SK-N-SH treated with all-trans-retinoic acid at 6 μM for 48 hours (cell line): ENCODE data around the gene NOTO.

ENCODE experiments used
- ATAC-seq: fragments of 200-7000 bp; cut with Tn5 transposase; 3 replicates; pipeline ENCODE4 v1.9.1; 2020; ENCODE audit warnings: mild to moderate bottlenecking, moderate library complexity
- ARNTL ChIP-seq: fragments of 450-650 bp; formaldehyde crosslinking; IDR thresholded peaks from 2 replicates; pipeline ENCODE4 v1.5.0; 2020; ENCODE audit warnings: low read depth, mild to moderate bottlenecking, moderate library complexity, borderline replicate concordance
- BACH2 ChIP-seq: fragments of 250-450 bp; sonication (Bioruptor Pico); IDR thresholded peaks from 2 replicates; pipeline ENCODE4 v1.9.0; 2021; ENCODE audit warnings: mild to moderate bottlenecking, borderline replicate concordance
- CREB5 ChIP-seq: fragments of 250-450 bp; sonication (Bioruptor Pico); IDR thresholded peaks from 2 replicates; pipeline ENCODE4 v1.5.1; 2020; ENCODE audit warnings: low read depth, mild to moderate bottlenecking, moderate library complexity
- CSDC2 ChIP-seq: fragments of 250-450 bp; sonication (Bioruptor Pico); IDR thresholded peaks from 2 replicates; pipeline ENCODE4 v1.5.0; 2020; ENCODE audit warnings: mild to moderate bottlenecking, moderate library complexity
- ESRRG ChIP-seq: fragments of 250-450 bp; sonication (Bioruptor Pico); IDR thresholded peaks from 2 replicates; pipeline ENCODE4 v1.6.1; 2021; ENCODE audit warnings: mild to moderate bottlenecking
- GLIS3 ChIP-seq: fragments of 250-450 bp; sonication (Bioruptor Pico); IDR thresholded peaks from 2 replicates; pipeline ENCODE4 v1.5.0; 2020; ENCODE audit warnings: mild to moderate bottlenecking, moderate library complexity
- ISL1 ChIP-seq: fragments of 250-450 bp; sonication (Bioruptor Pico); IDR thresholded peaks from 2 replicates; pipeline ENCODE4 v2.1.2; 2022; ENCODE audit warnings: mild to moderate bottlenecking, moderate library complexity
- OSR1 ChIP-seq: fragments of 250-450 bp; sonication (Bioruptor Pico); IDR thresholded peaks from 2 replicates; pipeline ENCODE4 v1.8.0; 2022; ENCODE audit warnings: moderate library complexity, mild to moderate bottlenecking, inconsistent platforms
- PATZ1 ChIP-seq: fragments of 250-450 bp; sonication (Bioruptor Pico); IDR thresholded peaks from 2 replicates; pipeline ENCODE4 v1.8.0; 2020; ENCODE audit warnings: mild to moderate bottlenecking, moderate library complexity, borderline replicate concordance
- POU6F1 ChIP-seq: fragments of 250-450 bp; sonication (Bioruptor Pico); IDR thresholded peaks from 2 replicates; pipeline ENCODE4 v1.8.0; 2021; ENCODE audit warnings: low read depth, mild to moderate bottlenecking, moderate library complexity, borderline replicate concordance
- PPARA ChIP-seq: fragments of 250-450 bp; sonication (Bioruptor Pico); IDR thresholded peaks from 2 replicates; pipeline ENCODE4 v1.5.0; 2020; ENCODE audit warnings: mild to moderate bottlenecking, borderline replicate concordance
- RARB ChIP-seq: fragments of 250-450 bp; sonication (Bioruptor Pico); IDR thresholded peaks from 2 replicates; pipeline ENCODE4 v1.8.0; 2021; ENCODE audit warnings: mild to moderate bottlenecking, moderate library complexity
- SNAI2 ChIP-seq: fragments of 250-450 bp; sonication (Bioruptor Pico); IDR thresholded peaks from 2 replicates; pipeline ENCODE4 v1.5.0; 2020; ENCODE audit warnings: mild to moderate bottlenecking, moderate library complexity
- TOX ChIP-seq: fragments of 250-450 bp; sonication (Bioruptor Pico); IDR thresholded peaks from 2 replicates; pipeline ENCODE4 v1.8.0; 2021; ENCODE audit warnings: mild to moderate bottlenecking, moderate library complexity, borderline replicate concordance
- TSHZ2 ChIP-seq: fragments of 250-450 bp; sonication (Bioruptor Pico); IDR thresholded peaks from 2 replicates; pipeline ENCODE4 v1.5.0; 2020; ENCODE audit warnings: mild to moderate bottlenecking, moderate library complexity
- ZC3H10 ChIP-seq: fragments of 250-450 bp; sonication (Bioruptor Pico); IDR thresholded peaks from 2 replicates; pipeline ENCODE4 v1.5.1; 2021; ENCODE audit warnings: mild to moderate bottlenecking, moderate library complexity
- ZFP3 ChIP-seq: fragments of 250-450 bp; sonication (Bioruptor Pico); IDR thresholded peaks from 2 replicates; pipeline ENCODE4 v1.5.0; 2020; ENCODE audit warnings: mild to moderate bottlenecking, moderate library complexity
- ZFP30 ChIP-seq: fragments of 450-650 bp; formaldehyde crosslinking; IDR thresholded peaks from 2 replicates; pipeline ENCODE4 v1.5.0; 2022; ENCODE audit warnings: mild to moderate bottlenecking, moderate library complexity
- ZNF565 ChIP-seq: fragments of 450-650 bp; formaldehyde crosslinking; conservative IDR thresholded peaks from 2 replicates; pipeline ENCODE4 v1.5.0; 2020; ENCODE audit warnings: low read depth, mild to moderate bottlenecking, moderate library complexity
- ZNF70 ChIP-seq: fragments of 450-650 bp; formaldehyde crosslinking; IDR thresholded peaks from 2 replicates; pipeline ENCODE4 v1.5.0; 2020; ENCODE audit warnings: mild to moderate bottlenecking, moderate library complexity
- ZNF8 ChIP-seq: fragments of 450-650 bp; formaldehyde crosslinking; IDR thresholded peaks from 2 replicates; pipeline ENCODE4 v1.5.0; 2020; ENCODE audit warnings: mild to moderate bottlenecking, moderate library complexity

The NOTO gene

GRCh38 chr2:73218298-73218697 lies 15.9 kb downstream of the NOTO start:
- peak; percentile 68 for ATAC-seq
- no peak for TF ChIP-seq POU6F1 (CRISPR knock-in tag)
- TF ChIP-seq ZFP30, result no peak
- TF ChIP-seq CSDC2 (CRISPR knock-in tag), result no peak
- TF ChIP-seq GLIS3 (CRISPR knock-in tag), result no peak
- TF ChIP-seq ESRRG (CRISPR knock-in tag), result no peak
- TF ChIP-seq CREB5 (CRISPR knock-in tag), result no peak
- no peak for TF ChIP-seq ISL1 (CRISPR knock-in tag)
- no peak for TF ChIP-seq ZFP3
- no peak for TF ChIP-seq TSHZ2 (CRISPR knock-in tag)
- no peak for TF ChIP-seq OSR1 (CRISPR knock-in tag)
- TF ChIP-seq ARNTL (CRISPR knock-in tag), result no peak
- TF ChIP-seq ZC3H10, result no peak
- no peak for TF ChIP-seq TOX (CRISPR knock-in tag)
- no peak for TF ChIP-seq ZNF8 (CRISPR knock-in tag)
- TF ChIP-seq ZNF565 (CRISPR knock-in tag), result no peak
- TF ChIP-seq PATZ1 (CRISPR knock-in tag), result no peak
- no peak for TF ChIP-seq PPARA (CRISPR knock-in tag)
- no peak for TF ChIP-seq SNAI2 (CRISPR knock-in tag)
- TF ChIP-seq BACH2 (CRISPR knock-in tag), result no peak
- no peak for TF ChIP-seq RARB (CRISPR knock-in tag)

- no peak for ATAC-seq
- TF ChIP-seq ISL1 (CRISPR knock-in tag) (no peak), ZNF70 (no peak), PPARA (CRISPR knock-in tag) (no peak), ZFP30 (no peak), PATZ1 (CRISPR knock-in tag) (no peak), TOX (CRISPR knock-in tag) (no peak), ZFP3 (no peak), ZNF8 (CRISPR knock-in tag) (no peak), TSHZ2 (CRISPR knock-in tag) (no peak), BACH2 (CRISPR knock-in tag) (no peak), ZC3H10 (no peak), POU6F1 (CRISPR knock-in tag) (no peak), ESRRG (CRISPR knock-in tag) (no peak)
Measured at GRCh38 chr2:73223821-73224220, 21.4 kb downstream of the NOTO start.
